PC-9 (cell line): ENCODE measurements around the gene KIF26A. TPM values are rescaled to one million over a fixed set of nuclear protein-coding genes. Genes with fewer than 3 reads are reported as not detected.
A peak's percentile ranks its signal among the peaks of the same experiment; 100 is the strongest.

Source experiments
- BruUV-seq: library from RNA; stranded (reverse); fragments of 400-500 nt; replicated peaks from 2 replicates; lab custom pipeline; 2021; lab: Mats Ljungman, UMichigan
- CTCF ChIA-PET: fragments of 300-600 bp; sonication (Branson Sonifier 250); formaldehyde crosslinking; loops from one replicate; lab custom pipeline; 2022; ENCODE audit warnings: antibody characterized with exemption; lab: Charles Lee
- POLR2A ChIA-PET: fragments of 300-600 bp; sonication (Branson Sonifier 250); formaldehyde crosslinking; loops from one replicate; lab custom pipeline; 2022; ENCODE audit warnings: antibody characterized with exemption; ENCODE audit not compliant: unreplicated experiment; lab: Charles Lee
- DNase-seq, 2 experiments: peaks; one replicate each; pipeline versions ENCODE4 v3.0.0 to v3.0.0-alpha.2; 2015 to 2022; ENCODE audit warnings: mixed read lengths in 1 of 2
- H2AFZ ChIP-seq: fragments of 200-600 bp; sonication (generic); 2 replicates; pipeline ENCODE4 v1.8.1; 2017; ENCODE audit warnings: antibody characterized with exemption
- H3F3A ChIP-seq: fragments of 200-600 bp; sonication (generic); 2 replicates; pipeline ENCODE4 v1.8.1; 2017; ENCODE audit warnings: antibody characterized with exemption, mild to moderate bottlenecking, low read depth; ENCODE audit not compliant: insufficient read depth
- H3K27ac ChIP-seq: fragments of 200-600 bp; sonication (generic); 2 replicates; pipeline ENCODE4 v1.6.1; 2016; ENCODE audit warnings: mixed run types
- H3K27me3 ChIP-seq: fragments of 200-600 bp; sonication (generic); 2 replicates; pipeline ENCODE4 v1.6.1; 2016; ENCODE audit warnings: low read depth, mixed run types; ENCODE audit not compliant: insufficient read depth
- H3K36me3 ChIP-seq: fragments of 200-600 bp; sonication (generic); 2 replicates; pipeline ENCODE4 v1.6.1; 2016; ENCODE audit warnings: low read depth, mixed run types
- H3K4me1 ChIP-seq: fragments of 200-600 bp; sonication (generic); replicated peaks from 2 replicates; pipeline ENCODE4 v1.6.1; 2016; ENCODE audit warnings: mixed run types; ENCODE audit not compliant: insufficient read depth
- H3K4me2 ChIP-seq: fragments of 200-600 bp; sonication (generic); 2 replicates; pipeline ENCODE4 v1.6.1; 2017; ENCODE audit warnings: mixed run types
- H3K4me3 ChIP-seq: fragments of 200-600 bp; sonication (generic); 2 replicates; pipeline ENCODE4 v1.6.1; 2016; ENCODE audit warnings: mixed run types
- H3K79me2 ChIP-seq: fragments of 200-600 bp; sonication (generic); 2 replicates; pipeline ENCODE4 v1.6.1; 2017; ENCODE audit warnings: low read depth, mixed run types
- H3K9me2 ChIP-seq: fragments of 200-600 bp; sonication (generic); 2 replicates; pipeline ENCODE4 v1.8.1; 2017; ENCODE audit warnings: mild to moderate bottlenecking; ENCODE audit not compliant: insufficient read depth
- H3K9me3 ChIP-seq: fragments of 200-600 bp; sonication (generic); 2 replicates; pipeline ENCODE4 v1.8.1; 2016; ENCODE audit warnings: low read depth; ENCODE audit not compliant: insufficient read depth
- H4K20me1 ChIP-seq: fragments of 200-600 bp; sonication (generic); 2 replicates; pipeline ENCODE4 v1.8.1; 2017; ENCODE audit not compliant: insufficient read depth
- EZH2 ChIP-seq: fragments of 200-600 bp; sonication (generic); IDR thresholded peaks from 2 replicates; pipeline ENCODE4 v1.8.0; 2017; ENCODE audit warnings: antibody characterized with exemption, low read depth
- intact Hi-C: fragments of 100-400 bp; cut with micrococcal nuclease; formaldehyde crosslinking; loops from one replicate; pipeline ENCODE4 v1.10.0; 2022; ENCODE audit not compliant: unreplicated experiment
- total RNA-seq: library from RNA; stranded (reverse); gene quantifications from 2 replicates; pipeline ENCODE4 v1.2.3, GENCODE V29; 2021
- TF ChIP-seq, protein P1 (sequence below): fragments of 200-600 bp; sonication (generic); conservative IDR thresholded peaks from 2 replicates; pipeline ENCODE4 v1.6.1; 2017; ENCODE audit warnings: mixed run types, antibody characterized with exemption, mild to moderate bottlenecking, moderate library complexity

The KIF26A gene
- total RNA-seq, 1 experiment from 2014 or later = 0.17 TPM

DNA sequence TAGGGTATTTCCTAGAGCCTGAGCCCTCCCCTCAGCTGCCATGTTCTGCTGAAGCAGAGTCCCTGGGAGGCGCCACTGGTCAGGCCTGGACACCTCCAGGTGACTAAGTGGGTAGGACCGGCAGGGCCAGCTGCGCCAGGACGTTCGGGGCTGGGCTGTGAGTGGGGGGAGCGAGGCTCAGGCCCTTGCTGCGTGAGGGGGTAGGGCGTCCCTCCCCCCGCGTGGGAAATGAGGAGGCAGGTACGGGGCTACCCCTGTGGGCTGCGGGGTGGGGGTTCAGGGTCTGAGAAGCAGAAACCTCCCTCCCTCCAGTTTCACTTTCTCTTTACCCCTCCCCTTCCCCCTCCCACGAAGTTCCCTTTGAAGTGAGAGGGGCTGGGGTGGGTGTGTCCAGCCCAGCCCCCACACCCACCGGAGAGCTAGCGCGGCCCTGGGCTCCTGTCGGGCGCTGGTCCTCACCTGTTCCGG lies 22.1 kb upstream of the KIF26A start:
- Histone ChIP-seq H3K4me1 (peaks cover 7% of the 10 kb centered on the region), H3K79me2 (no peaks in the 10 kb centered on the region), H3K27ac (no peak overlapping the region), H4K20me1 (no peaks in the 10 kb centered on the region), H3F3A (no peaks in the 10 kb centered on the region; the same call in none of the 2 replicates), H2AFZ (peak overlapping the region; percentile 79), H3K9me3 (no peaks in the 10 kb centered on the region), H3K27me3 (peaks cover 11% of the 10 kb centered on the region), H3K4me3 (peak overlapping the region; percentile 92), H3K9me2 (no peaks in the 10 kb centered on the region), H3K36me3 (no peaks in the 10 kb centered on the region), H3K4me2 (peak overlapping the region; percentile 94)
- DNase-seq = peak; percentile 63
- TF ChIP-seq, protein P1, sequence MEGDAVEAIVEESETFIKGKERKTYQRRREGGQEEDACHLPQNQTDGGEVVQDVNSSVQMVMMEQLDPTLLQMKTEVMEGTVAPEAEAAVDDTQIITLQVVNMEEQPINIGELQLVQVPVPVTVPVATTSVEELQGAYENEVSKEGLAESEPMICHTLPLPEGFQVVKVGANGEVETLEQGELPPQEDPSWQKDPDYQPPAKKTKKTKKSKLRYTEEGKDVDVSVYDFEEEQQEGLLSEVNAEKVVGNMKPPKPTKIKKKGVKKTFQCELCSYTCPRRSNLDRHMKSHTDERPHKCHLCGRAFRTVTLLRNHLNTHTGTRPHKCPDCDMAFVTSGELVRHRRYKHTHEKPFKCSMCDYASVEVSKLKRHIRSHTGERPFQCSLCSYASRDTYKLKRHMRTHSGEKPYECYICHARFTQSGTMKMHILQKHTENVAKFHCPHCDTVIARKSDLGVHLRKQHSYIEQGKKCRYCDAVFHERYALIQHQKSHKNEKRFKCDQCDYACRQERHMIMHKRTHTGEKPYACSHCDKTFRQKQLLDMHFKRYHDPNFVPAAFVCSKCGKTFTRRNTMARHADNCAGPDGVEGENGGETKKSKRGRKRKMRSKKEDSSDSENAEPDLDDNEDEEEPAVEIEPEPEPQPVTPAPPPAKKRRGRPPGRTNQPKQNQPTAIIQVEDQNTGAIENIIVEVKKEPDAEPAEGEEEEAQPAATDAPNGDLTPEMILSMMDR = no peak; the same call in 1 of the 2 replicates
- no peak for TF ChIP-seq EZH2
- no TSS peak for BruUV-seq
- intact Hi-C loops = no loop called here
- ChIA-PET CTCF (interaction anchor here (0.6 kb wide), 1 partner anchor 40 kb away, joined by 4 read pairs; no protein-coding TSS in a partner anchor), POLR2A (interaction anchor here (0.6 kb wide), 1 partner anchor 571 kb away, joined by 3 read pairs; no protein-coding TSS in a partner anchor)

DNA sequence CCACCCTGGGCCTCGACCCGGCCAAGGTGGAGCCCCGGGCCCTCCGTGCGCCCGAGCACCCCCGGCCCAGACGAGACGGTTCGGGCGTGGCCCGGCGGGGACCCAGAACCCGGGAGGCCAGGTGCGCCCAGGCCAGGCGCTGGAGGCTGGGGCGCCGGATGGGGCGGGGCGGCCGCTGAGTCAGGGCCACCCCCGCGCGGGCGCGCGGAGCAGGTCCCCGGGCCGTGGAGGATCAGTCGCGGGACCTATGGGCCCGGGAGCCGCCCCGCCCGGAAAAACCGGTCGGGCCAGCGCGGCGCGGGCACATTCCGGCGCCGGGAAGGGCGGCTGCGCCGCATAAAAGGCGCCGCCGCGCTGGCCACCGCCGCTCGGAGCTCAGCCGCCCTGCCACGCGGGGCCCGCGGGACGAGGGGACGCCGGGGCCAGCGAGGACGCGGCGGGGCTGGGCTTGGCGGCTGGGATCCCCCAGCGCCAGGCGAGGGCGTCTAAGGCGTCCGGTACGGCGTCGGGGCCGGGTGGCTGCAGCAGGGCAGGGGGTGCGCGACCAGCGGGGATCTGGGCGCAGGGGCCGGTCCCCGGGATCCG lies 21.5 kb upstream of the KIF26A start:
- H3K79me2 ChIP-seq = no peaks in the 10 kb centered on the region
- no peak overlapping the region for H3K27ac ChIP-seq
- H3K9me2 ChIP-seq = no peaks in the 10 kb centered on the region
- DNase-seq = peak; percentile 58 to 86
- peaks cover 7% of the 10 kb centered on the region for H3K4me1 ChIP-seq
- no peaks in the 10 kb centered on the region for H3K36me3 ChIP-seq
- no peaks in the 10 kb centered on the region for H4K20me1 ChIP-seq
- H3K9me3 ChIP-seq = no peaks in the 10 kb centered on the region
- H3F3A ChIP-seq = no peaks in the 10 kb centered on the region; the same call in none of the 2 replicates
- peak overlapping the region; percentile 92 for H3K4me3 ChIP-seq
- no TSS peak for BruUV-seq
- peak overlapping the region; percentile 79 for H2AFZ ChIP-seq
- peak overlapping the region; percentile 94 for H3K4me2 ChIP-seq
- peaks cover 14% of the 10 kb centered on the region for H3K27me3 ChIP-seq
- intact Hi-C loops = no loop called here
- no peak for TF ChIP-seq EZH2
- POLR2A ChIA-PET = interaction anchor here (0.6 kb wide), 1 partner anchor 571 kb away, joined by 3 read pairs; no protein-coding TSS in a partner anchor
- CTCF ChIA-PET = interaction anchor here (0.6 kb wide), 1 partner anchor 41 kb away, joined by 4 read pairs; no protein-coding TSS in a partner anchor

DNA sequence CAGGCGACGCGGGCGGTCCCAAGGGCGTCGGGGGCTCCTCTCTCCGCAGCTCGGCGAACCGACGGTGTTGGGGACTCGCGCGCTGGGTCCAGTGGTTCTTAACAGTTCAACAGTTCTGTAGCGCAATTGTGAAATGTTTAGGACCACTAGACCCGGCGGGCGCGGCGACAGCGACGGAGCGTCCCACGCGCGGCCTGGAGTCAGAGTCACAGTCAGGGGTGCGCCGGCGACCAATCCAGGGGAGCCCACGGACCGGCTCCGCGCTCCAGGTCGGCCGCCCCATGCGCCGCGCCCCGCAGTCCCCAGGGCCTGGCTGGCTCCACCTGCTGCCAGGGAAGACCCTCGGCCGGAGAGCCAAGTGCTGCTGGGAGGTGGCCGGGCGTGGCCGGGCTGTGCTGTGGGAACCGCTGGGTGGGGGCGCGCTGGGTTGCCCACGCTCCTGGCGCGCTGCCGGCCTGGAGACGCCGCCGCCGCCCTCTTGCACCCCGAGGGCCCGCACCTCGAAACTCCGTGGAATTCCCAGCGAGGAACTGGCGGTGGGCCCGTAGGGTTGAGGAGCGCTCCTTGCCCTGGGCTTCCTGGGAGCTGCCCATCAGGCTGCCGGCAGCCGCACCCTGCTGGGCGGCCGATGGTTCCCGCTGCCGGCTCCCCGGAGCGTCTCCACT lies 20.9 kb upstream of the KIF26A start:
- BruUV-seq = no TSS peak
- peak overlapping the region; percentile 68; the same call in 1 of the 2 replicates for H2AFZ ChIP-seq
- H3K27ac ChIP-seq = no peak overlapping the region

More for the DNA sequence above, 20.9 kb upstream of the KIF26A start:
- no peak for DNase-seq
- H3K4me1 ChIP-seq = peaks cover 7% of the 10 kb centered on the region
- no peaks in the 10 kb centered on the region for H3K9me3 ChIP-seq
- H3K79me2 ChIP-seq = no peaks in the 10 kb centered on the region
- H3K36me3 ChIP-seq = no peaks in the 10 kb centered on the region
- peaks cover 14% of the 10 kb centered on the region for H3K27me3 ChIP-seq
- no peaks in the 10 kb centered on the region; the same call in none of the 2 replicates for H3F3A ChIP-seq
- POLR2A ChIA-PET = no interaction called here
- peak overlapping the region; percentile 92; the same call in 1 of the 2 replicates for H3K4me3 ChIP-seq
- no peaks in the 10 kb centered on the region for H3K9me2 ChIP-seq
- H3K4me2 ChIP-seq = peak overlapping the region; percentile 94
- CTCF ChIA-PET = no interaction called here
- H4K20me1 ChIP-seq = no peaks in the 10 kb centered on the region
- TF ChIP-seq EZH2 = no peak
- TF ChIP-seq, protein P1 = no peak
- intact Hi-C loops = no loop called here
